Stimulated activated naive CD8-positive, alpha-beta T cell treated with anti-CD3 and anti-CD28 coated beads, Interleukin-15, amount 100 ng/mL, for 72 hours (primary cell): Measurements from ENCODE around the gene TOMM22.

Experiments used
- ATAC-seq: fragments of 150-1000 bp; cut with Tn5 transposase; 2 replicates; pipeline ENCODE4 v1.10.0; 2021; ENCODE audit warnings: mild to moderate bottlenecking, moderate library complexity
- DNase-seq, 2 donors: peaks; one replicate each; pipeline ENCODE4 v3.0.0; 2021 to 2022
- H3K27ac Mint-ChIP-seq, 2 donors: one replicate each; pipeline ENCODE4 v1.8.0; 2022; ENCODE audit warnings: mild to moderate bottlenecking in 2 of 2, mixed read lengths in 2 of 2, moderate library complexity in 2 of 2
- H3K27me3 Mint-ChIP-seq: one replicate; pipeline ENCODE4 v1.8.0; 2022; ENCODE audit warnings: mixed read lengths
- H3K4me1 Mint-ChIP-seq: one replicate; pipeline ENCODE4 v1.8.0; 2022; ENCODE audit warnings: mild to moderate bottlenecking, mixed read lengths
- H3K4me3 Mint-ChIP-seq, 2 donors: one replicate each; pipeline ENCODE4 v1.8.0; 2022; ENCODE audit warnings: mild to moderate bottlenecking in 2 of 2, mixed read lengths in 2 of 2, moderate library complexity in 1 of 2
- H3K9me3 Mint-ChIP-seq, 2 donors: one replicate each; pipeline ENCODE4 v1.8.0; 2022; ENCODE audit warnings: mixed read lengths in 2 of 2

Gene TOMM22

GRCh38 chr22:38705235-38706100 is 23.7 kb downstream of the TOMM22 start, which contains the start of gene GTPBP1:
Gene GTPBP1 (plus strand): TSS chr22:38705944. CDS start chr22:38705956, 12 bp downstream.
- H3K27me3 Mint-ChIP-seq: no peaks in the 10 kb centered on the region
- peaks cover 49% of the 10 kb centered on the region for H3K4me1 Mint-ChIP-seq
- peak within 1 kb of the TSS; percentile 93 to 95 for H3K27ac Mint-ChIP-seq
- peak within 1 kb of the TSS; percentile 93 to 95 for H3K4me3 Mint-ChIP-seq
- no peaks in the 10 kb centered on the region for H3K9me3 Mint-ChIP-seq
- ATAC-seq: peak; percentile 86
- DNase-seq: peak; percentile 98 to 99

- Mint-ChIP-seq H3K4me1 (peaks cover 54% of the 10 kb centered on the region), H3K9me3 (no peaks in the 10 kb centered on the region), H3K27ac (peak overlapping the region; percentile 89 to 95), H3K4me3 (peak overlapping the region; percentile 93 to 95), H3K27me3 (no peaks in the 10 kb centered on the region)
- DNase-seq: peak in 1 of 2 donors; percentile 50
- no peak for ATAC-seq
Observed at GRCh38 chr22:38706101-38706900, 24.5 kb downstream of the TOMM22 start.

GRCh38 chr22:38706901-38707195 is 25.1 kb downstream of the TOMM22 start:
- ATAC-seq: no peak

GRCh38 chr22:38707346-38707745 is 25.6 kb downstream of the TOMM22 start:
- no peaks in the 10 kb centered on the region for H3K27me3 Mint-ChIP-seq
- DNase-seq (no peak), ATAC-seq (no peak)
- H3K4me3 Mint-ChIP-seq: peak overlapping the region; percentile 93 to 95
- H3K4me1 Mint-ChIP-seq: peaks cover 54% of the 10 kb centered on the region
- H3K9me3 Mint-ChIP-seq: no peaks in the 10 kb centered on the region
- peak overlapping the region in 1 of 2 donors; percentile 89 for H3K27ac Mint-ChIP-seq

More at GRCh38 chr22:38706901-38707195, 25.1 kb downstream of the TOMM22 start:
- H3K27me3 Mint-ChIP-seq: no peaks in the 10 kb centered on the region
- no peak for DNase-seq
- H3K9me3 Mint-ChIP-seq: no peaks in the 10 kb centered on the region
- peak overlapping the region; percentile 93 to 95 for H3K4me3 Mint-ChIP-seq
- peaks cover 51% of the 10 kb centered on the region for H3K4me1 Mint-ChIP-seq
- peak overlapping the region; percentile 89 to 95 for H3K27ac Mint-ChIP-seq

GRCh38 chr22:38707984-38708383 is 26.2 kb downstream of the TOMM22 start:
- no peaks in the 10 kb centered on the region for H3K27me3 Mint-ChIP-seq
- no peak for ATAC-seq
- no peaks in the 10 kb centered on the region for H3K9me3 Mint-ChIP-seq
- no peak overlapping the region for H3K27ac Mint-ChIP-seq
- DNase-seq: no peak
- H3K4me1 Mint-ChIP-seq: peaks cover 60% of the 10 kb centered on the region
- H3K4me3 Mint-ChIP-seq: peak overlapping the region; percentile 93 to 95

- peaks cover 72% of the 10 kb centered on the region for H3K4me1 Mint-ChIP-seq
- no peaks in the 10 kb centered on the region for H3K27me3 Mint-ChIP-seq
- DNase-seq (no peak), ATAC-seq (no peak)
- no peak overlapping the region for H3K27ac Mint-ChIP-seq
- peak overlapping the region in 1 of 2 donors; percentile 14 for H3K4me3 Mint-ChIP-seq
- no peaks in the 10 kb centered on the region for H3K9me3 Mint-ChIP-seq
Observed at GRCh38 chr22:38709306-38709705, 27.5 kb downstream of the TOMM22 start.

- no peak overlapping the region for H3K27ac Mint-ChIP-seq
- DNase-seq (no peak), ATAC-seq (no peak)
- H3K4me1 Mint-ChIP-seq: peaks cover 77% of the 10 kb centered on the region
- no peaks in the 10 kb centered on the region for H3K27me3 Mint-ChIP-seq
- H3K9me3 Mint-ChIP-seq: no peaks in the 10 kb centered on the region
- no peak overlapping the region for H3K4me3 Mint-ChIP-seq
Observed at GRCh38 chr22:38710351-38710750, 28.6 kb downstream of the TOMM22 start.

GRCh38 chr22:38710866-38711265 is 29.1 kb downstream of the TOMM22 start:
- Mint-ChIP-seq H3K27ac (peak overlapping the region in 1 of 2 donors; percentile 63), H3K9me3 (no peaks in the 10 kb centered on the region), H3K27me3 (no peaks in the 10 kb centered on the region), H3K4me3 (no peak overlapping the region), H3K4me1 (peaks cover 81% of the 10 kb centered on the region)
- ATAC-seq: no peak
- no peak for DNase-seq

- DNase-seq: no peak
- Mint-ChIP-seq H3K27ac (no peak overlapping the region), H3K9me3 (no peaks in the 10 kb centered on the region), H3K27me3 (no peaks in the 10 kb centered on the region), H3K4me3 (no peak overlapping the region), H3K4me1 (peaks cover 71% of the 10 kb centered on the region)
- ATAC-seq: no peak
Observed at GRCh38 chr22:38712486-38713207, 30.9 kb downstream of the TOMM22 start.

GRCh38 chr22:38713921-38714320 is 32.2 kb downstream of the TOMM22 start:
- no peak for ATAC-seq
- no peak overlapping the region for H3K4me3 Mint-ChIP-seq
- H3K27ac Mint-ChIP-seq: no peak overlapping the region
- no peaks in the 10 kb centered on the region for H3K27me3 Mint-ChIP-seq
- DNase-seq: no peak
- peaks cover 58% of the 10 kb centered on the region for H3K4me1 Mint-ChIP-seq
- no peaks in the 10 kb centered on the region for H3K9me3 Mint-ChIP-seq

GRCh38 chr22:38715176-38715764 is 33.5 kb downstream of the TOMM22 start:
- no peaks in the 10 kb centered on the region for H3K27me3 Mint-ChIP-seq
- no peak for DNase-seq
- H3K9me3 Mint-ChIP-seq: no peaks in the 10 kb centered on the region
- H3K4me1 Mint-ChIP-seq: peaks cover 49% of the 10 kb centered on the region
- H3K4me3 Mint-ChIP-seq: no peak overlapping the region
- no peak for ATAC-seq
- peak overlapping the region; percentile 55 for H3K27ac Mint-ChIP-seq

GRCh38 chr22:38715852-38716251 is 34.1 kb downstream of the TOMM22 start:
- no peaks in the 10 kb centered on the region for H3K9me3 Mint-ChIP-seq
- H3K27ac Mint-ChIP-seq: peak overlapping the region; percentile 7 to 55
- ATAC-seq (no peak), DNase-seq (no peak)
- H3K27me3 Mint-ChIP-seq: no peaks in the 10 kb centered on the region
- no peak overlapping the region for H3K4me3 Mint-ChIP-seq
- peaks cover 46% of the 10 kb centered on the region for H3K4me1 Mint-ChIP-seq

- H3K4me1 Mint-ChIP-seq: peaks cover 41% of the 10 kb centered on the region
- H3K27ac Mint-ChIP-seq: peak overlapping the region; percentile 19 to 57
- no peaks in the 10 kb centered on the region for H3K27me3 Mint-ChIP-seq
- no peaks in the 10 kb centered on the region for H3K9me3 Mint-ChIP-seq
- no peak for DNase-seq
- no peak for ATAC-seq
- no peak overlapping the region for H3K4me3 Mint-ChIP-seq
Observed at GRCh38 chr22:38716271-38716670, 34.5 kb downstream of the TOMM22 start.

- Mint-ChIP-seq H3K27ac (no peak overlapping the region), H3K27me3 (no peaks in the 10 kb centered on the region), H3K4me3 (no peak overlapping the region), H3K4me1 (peaks cover 39% of the 10 kb centered on the region), H3K9me3 (no peaks in the 10 kb centered on the region)
- no peak for ATAC-seq
- no peak for DNase-seq
Observed at GRCh38 chr22:38716826-38717225, 35.1 kb downstream of the TOMM22 start.

GRCh38 chr22:38717244-38717643 is 35.5 kb downstream of the TOMM22 start:
- no peak for DNase-seq
- no peak overlapping the region for H3K27ac Mint-ChIP-seq
- no peaks in the 10 kb centered on the region for H3K9me3 Mint-ChIP-seq

More at GRCh38 chr22:38717244-38717643, 35.5 kb downstream of the TOMM22 start:
- H3K4me1 Mint-ChIP-seq: peaks cover 35% of the 10 kb centered on the region
- no peak for ATAC-seq
- no peak overlapping the region for H3K4me3 Mint-ChIP-seq
- no peaks in the 10 kb centered on the region for H3K27me3 Mint-ChIP-seq
